Endothelial cell (in vitro differentiated cells): Measurements from ENCODE around the gene C1orf167. TPM values are rescaled to one million over a fixed set of nuclear protein-coding genes. Genes with fewer than 3 reads are reported as not detected.

ENCODE experiments used
- DNase-seq: peaks from one replicate; pipeline ENCODE4 v3.0.0; 2021; ENCODE audit warnings: low spot score
- H3K27ac Mint-ChIP-seq: one replicate; pipeline ENCODE4 v1.8.0; 2021; ENCODE audit warnings: mixed read lengths, inconsistent platforms; ENCODE audit not compliant: unreplicated experiment
- H3K27me3 Mint-ChIP-seq: one replicate; pipeline ENCODE4 v1.8.0; 2021; ENCODE audit warnings: mild to moderate bottlenecking, moderate library complexity, mixed read lengths, inconsistent platforms; ENCODE audit not compliant: unreplicated experiment
- H3K36me3 Mint-ChIP-seq: one replicate; pipeline ENCODE4 v1.8.0; 2021; ENCODE audit warnings: mild to moderate bottlenecking, low read depth, mixed read lengths, inconsistent platforms; ENCODE audit not compliant: unreplicated experiment
- H3K4me1 Mint-ChIP-seq: one replicate; pipeline ENCODE4 v1.8.0; 2021; ENCODE audit warnings: mild to moderate bottlenecking, mixed read lengths, inconsistent platforms; ENCODE audit not compliant: unreplicated experiment
- H3K4me3 Mint-ChIP-seq: one replicate; pipeline ENCODE4 v1.8.0; 2021; ENCODE audit warnings: mild to moderate bottlenecking, mixed read lengths, inconsistent platforms; ENCODE audit not compliant: unreplicated experiment
- H3K9me3 Mint-ChIP-seq: one replicate; pipeline ENCODE4 v1.8.0; 2021; ENCODE audit warnings: mixed read lengths, inconsistent platforms; ENCODE audit not compliant: unreplicated experiment
- CTCF ChIP-seq: fragments of 200-600 bp; sonication (generic); IDR thresholded peaks from one replicate; pipeline ENCODE4 v1.5.0; 2021; ENCODE audit warnings: antibody characterized with exemption; ENCODE audit not compliant: unreplicated experiment
- total RNA-seq: library from RNA; stranded (reverse); fragmentation: NEBNext Ultra II Directional; extraction: Animal tissue kit (Norgen Biotek cat#: 25700); gene quantifications from one replicate; pipeline ENCODE4 v1.2.1, GENCODE V29; 2021; ENCODE audit not compliant: unreplicated experiment

The C1orf167 gene
- total RNA-seq, 1 donor from 2014 or later: 0.44 TPM

DNA sequence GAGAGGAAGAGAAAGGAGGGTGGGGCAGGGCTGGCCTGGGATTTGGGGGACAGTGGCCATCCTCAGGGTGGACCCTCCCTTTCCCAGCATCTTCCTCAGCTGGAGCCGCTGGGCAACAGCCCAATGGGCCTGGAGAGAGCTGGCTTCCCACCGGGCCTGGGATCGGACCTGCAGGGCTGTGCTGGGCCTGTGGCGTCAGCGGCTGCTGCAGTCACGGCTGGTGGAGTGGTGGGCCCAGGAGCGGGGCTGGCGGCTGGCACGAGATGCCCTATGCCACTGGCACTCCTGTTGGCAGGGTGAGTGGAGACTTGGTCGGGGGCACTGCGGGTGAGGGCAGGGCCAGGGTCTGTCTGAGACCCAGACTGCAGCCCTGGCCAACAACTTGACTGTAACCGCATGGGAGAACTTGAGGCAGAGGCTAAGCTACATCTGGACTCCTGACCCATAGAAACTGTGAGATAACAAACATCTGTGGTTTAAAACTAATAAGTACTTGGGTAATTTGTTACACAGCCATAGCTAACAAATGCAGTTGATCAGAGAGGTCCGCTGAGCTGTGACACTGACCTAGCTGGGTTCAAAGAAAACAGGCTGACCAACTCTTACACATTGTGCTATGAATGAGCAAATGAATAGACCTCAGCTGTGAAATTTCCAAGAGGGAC lies 17.9 kb downstream of the C1orf167 start:
- no peak for DNase-seq
- no peak for TF ChIP-seq CTCF
- Mint-ChIP-seq H3K4me1 (no peaks in the 10 kb centered on the region), H3K9me3 (no peaks in the 10 kb centered on the region), H3K4me3 (no peak overlapping the region), H3K27ac (no peak overlapping the region), H3K27me3 (peaks cover 7% of the 10 kb centered on the region), H3K36me3 (no peaks in the 10 kb centered on the region)

GRCh38 chr1:11780380-11781147 lies 18.6 kb downstream of the C1orf167 start:
- no peak for DNase-seq
- no peak overlapping the region for H3K4me3 Mint-ChIP-seq
- H3K27ac Mint-ChIP-seq: no peak overlapping the region
- H3K27me3 Mint-ChIP-seq: peaks cover 7% of the 10 kb centered on the region
- no peak for TF ChIP-seq CTCF
- no peaks in the 10 kb centered on the region for H3K4me1 Mint-ChIP-seq
- H3K36me3 Mint-ChIP-seq: no peaks in the 10 kb centered on the region
- H3K9me3 Mint-ChIP-seq: no peaks in the 10 kb centered on the region

DNA sequence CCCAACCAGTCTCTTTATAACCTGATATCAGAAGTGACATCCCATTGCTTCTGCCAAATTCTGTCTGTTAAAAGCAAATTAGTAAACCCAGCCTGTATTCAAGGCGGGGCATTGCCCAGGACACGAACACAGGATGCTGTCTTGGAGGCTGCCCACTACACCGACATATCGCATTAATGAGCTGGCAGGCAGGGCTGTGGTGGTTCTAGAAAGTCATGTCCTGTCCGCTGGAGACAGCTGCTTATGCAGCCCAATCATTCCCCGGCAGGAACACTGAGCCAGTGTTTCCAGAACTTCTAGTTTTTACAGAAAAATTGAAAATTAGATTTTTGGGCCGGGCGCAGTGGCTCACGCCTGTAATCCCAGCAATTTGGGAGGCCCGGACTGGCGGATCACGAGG lies 19.3 kb downstream of the C1orf167 start:
- no peaks in the 10 kb centered on the region for H3K9me3 Mint-ChIP-seq
- H3K4me3 Mint-ChIP-seq: no peak overlapping the region
- no peak for DNase-seq
- peaks cover 7% of the 10 kb centered on the region for H3K27me3 Mint-ChIP-seq
- H3K27ac Mint-ChIP-seq: no peak overlapping the region
- no peak for TF ChIP-seq CTCF
- H3K4me1 Mint-ChIP-seq: no peaks in the 10 kb centered on the region
- no peaks in the 10 kb centered on the region for H3K36me3 Mint-ChIP-seq

- Mint-ChIP-seq H3K4me3 (no peak overlapping the region), H3K36me3 (no peaks in the 10 kb centered on the region), H3K27ac (no peak overlapping the region), H3K4me1 (no peaks in the 10 kb centered on the region), H3K9me3 (no peaks in the 10 kb centered on the region), H3K27me3 (peaks cover 7% of the 10 kb centered on the region)
- no peak for DNase-seq
- no peak for TF ChIP-seq CTCF
Measured at GRCh38 chr1:11782127-11782708, 20.2 kb downstream of the C1orf167 start.

GRCh38 chr1:11783556-11783955 lies 21.6 kb downstream of the C1orf167 start:
- Mint-ChIP-seq H3K36me3 (no peaks in the 10 kb centered on the region), H3K27ac (no peak overlapping the region), H3K4me3 (no peak overlapping the region), H3K4me1 (no peaks in the 10 kb centered on the region), H3K9me3 (no peaks in the 10 kb centered on the region), H3K27me3 (peaks cover 7% of the 10 kb centered on the region)
- DNase-seq: no peak
- no peak for TF ChIP-seq CTCF
